ENCODE measurements around the gene DRAM1. TPM values are rescaled to one million over a fixed set of nuclear protein-coding genes. Genes with fewer than 3 reads are reported as not detected.
A peak's percentile ranks its signal among the peaks of the same experiment; 100 is the strongest.

Gene DRAM1, protein sequence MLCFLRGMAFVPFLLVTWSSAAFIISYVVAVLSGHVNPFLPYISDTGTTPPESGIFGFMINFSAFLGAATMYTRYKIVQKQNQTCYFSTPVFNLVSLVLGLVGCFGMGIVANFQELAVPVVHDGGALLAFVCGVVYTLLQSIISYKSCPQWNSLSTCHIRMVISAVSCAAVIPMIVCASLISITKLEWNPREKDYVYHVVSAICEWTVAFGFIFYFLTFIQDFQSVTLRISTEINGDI
- 1 to 10 TPM; 4.0 TPM for total RNA-seq

DNA sequence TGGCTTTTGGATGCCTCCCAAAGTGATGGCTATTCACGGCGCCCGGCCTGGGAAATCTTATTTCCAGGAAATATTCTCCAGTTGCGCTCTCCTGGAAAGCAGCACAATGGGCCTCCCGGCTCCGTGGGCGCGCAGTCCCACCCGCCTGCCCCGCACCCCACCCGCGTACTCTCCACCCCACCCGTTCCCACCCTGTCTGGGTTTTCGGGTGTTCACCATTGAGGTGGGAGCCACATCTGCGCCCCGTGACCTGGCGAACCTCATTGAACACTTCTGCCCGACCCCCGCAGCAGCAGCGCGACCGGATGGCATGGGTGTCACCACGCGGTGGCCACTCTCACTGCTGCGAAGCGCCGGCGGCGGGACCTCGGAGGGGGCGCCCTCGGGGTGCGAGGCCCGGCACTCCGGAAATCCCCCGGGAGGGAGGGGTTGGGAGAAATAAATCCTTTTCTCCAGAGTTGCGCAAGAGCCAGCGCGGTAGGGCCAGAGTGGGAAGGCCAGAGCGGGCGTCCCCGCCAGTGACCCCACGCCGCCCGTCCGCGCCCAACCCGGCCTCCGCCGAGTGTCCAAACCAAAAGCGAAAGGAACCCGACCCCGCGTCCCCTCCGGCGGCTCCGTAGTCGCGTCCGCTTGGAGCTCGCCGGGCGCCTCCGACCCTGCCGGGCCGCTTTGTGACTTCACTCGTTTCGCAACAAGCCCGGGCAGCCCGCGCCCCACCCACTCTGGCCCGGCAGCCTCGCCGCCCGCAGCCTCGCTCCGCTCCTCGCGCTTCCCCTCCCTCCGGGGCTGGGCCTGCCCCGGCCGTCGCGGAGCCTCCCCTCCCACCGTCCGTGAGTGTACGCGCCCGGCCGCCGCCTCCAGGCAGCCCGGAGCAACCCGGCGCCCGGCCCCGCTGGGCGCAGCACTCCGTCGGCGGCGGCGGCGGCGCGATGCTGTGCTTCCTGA lies at the start of gene DRAM1:
TSS of gene DRAM1 (plus strand) at position 720 of the 945 bp plus-strand sequence. CDS start at position 930, 210 bp downstream.
- Mint-ChIP-seq H3K4me3 (peak within 1 kb of the TSS; percentile 77), H3K27me3 (no peaks in the 10 kb centered on the region), H3K9me3 (no peaks in the 10 kb centered on the region), H3K4me1 (peaks cover 15% of the 10 kb centered on the region), H3K27ac (peak within 1 kb of the TSS; percentile 79), H3K36me3 (ENCODE audit: low read depth) (peaks cover 3% of the 10 kb centered on the region)
- POLR2A ChIA-PET, result interaction anchor here (0.8 to 1.5 kb wide), 2 partner anchors 11 to 48 kb away, joined by 3 to 4 read pairs; no protein-coding TSS in a partner anchor
- CTCF ChIA-PET, result interaction anchor here (0.6 to 1.6 kb wide), 4 partner anchors 11 to 82 kb away, joined by 3 to 4 read pairs (median 4); no protein-coding TSS in a partner anchor
- DNase-seq, result peak; percentile 81

DNA sequence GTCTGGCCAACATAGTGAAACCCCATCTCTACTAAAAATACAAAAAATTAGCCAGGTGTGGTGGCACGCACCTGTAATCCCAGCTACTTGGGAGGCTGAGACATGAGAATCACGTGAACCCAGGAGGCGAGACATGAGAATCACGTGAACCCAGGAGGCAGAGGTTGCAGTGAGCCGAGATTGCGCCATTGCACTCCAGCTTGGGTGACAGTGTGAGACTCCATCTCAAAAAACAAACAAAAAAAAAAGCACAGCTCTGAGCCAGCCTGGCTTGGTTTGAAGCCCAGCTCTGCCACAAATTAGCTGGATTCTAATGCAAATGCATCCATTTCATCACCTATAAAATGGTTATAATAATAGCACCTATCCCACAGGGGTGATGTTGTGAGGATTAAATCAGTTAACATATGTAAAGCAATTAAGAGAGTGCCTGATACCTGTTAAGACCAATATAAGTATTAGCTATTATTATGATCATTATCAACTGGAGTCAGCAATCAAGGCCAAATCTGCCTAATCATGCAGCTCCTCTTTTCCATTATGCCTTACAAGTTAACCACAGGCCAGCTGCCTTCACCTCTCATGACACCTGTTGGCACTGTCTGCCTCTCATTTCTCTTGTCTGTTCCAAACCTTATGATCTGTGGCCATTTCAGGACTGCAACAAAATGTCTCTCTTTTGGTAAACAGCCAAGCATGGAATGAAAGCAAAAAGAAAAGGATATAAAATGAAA lies 48.8 kb upstream of the DRAM1 start:
- Mint-ChIP-seq H3K27ac (no peak overlapping the region), H3K27me3 (no peaks in the 10 kb centered on the region), H3K4me3 (peak overlapping the region; percentile 96), H3K4me1 (peaks cover 61% of the 10 kb centered on the region), H3K36me3 (ENCODE audit: low read depth) (peaks cover 6% of the 10 kb centered on the region), H3K9me3 (no peaks in the 10 kb centered on the region)
- ChIA-PET POLR2A (interaction anchor here (0.6 to 13.6 kb wide), 9 partner anchors 11 to 59 kb away, joined by 3 to 148 read pairs (median 7); partner anchors contain the start of gene DRAM1), CTCF (interaction anchor here (0.7 to 9.8 kb wide), 8 partner anchors 11 to 414 kb away, joined by 3 to 143 read pairs (median 6); partner anchors contain the start of gene DRAM1)
- DNase-seq, result no peak

DNA sequence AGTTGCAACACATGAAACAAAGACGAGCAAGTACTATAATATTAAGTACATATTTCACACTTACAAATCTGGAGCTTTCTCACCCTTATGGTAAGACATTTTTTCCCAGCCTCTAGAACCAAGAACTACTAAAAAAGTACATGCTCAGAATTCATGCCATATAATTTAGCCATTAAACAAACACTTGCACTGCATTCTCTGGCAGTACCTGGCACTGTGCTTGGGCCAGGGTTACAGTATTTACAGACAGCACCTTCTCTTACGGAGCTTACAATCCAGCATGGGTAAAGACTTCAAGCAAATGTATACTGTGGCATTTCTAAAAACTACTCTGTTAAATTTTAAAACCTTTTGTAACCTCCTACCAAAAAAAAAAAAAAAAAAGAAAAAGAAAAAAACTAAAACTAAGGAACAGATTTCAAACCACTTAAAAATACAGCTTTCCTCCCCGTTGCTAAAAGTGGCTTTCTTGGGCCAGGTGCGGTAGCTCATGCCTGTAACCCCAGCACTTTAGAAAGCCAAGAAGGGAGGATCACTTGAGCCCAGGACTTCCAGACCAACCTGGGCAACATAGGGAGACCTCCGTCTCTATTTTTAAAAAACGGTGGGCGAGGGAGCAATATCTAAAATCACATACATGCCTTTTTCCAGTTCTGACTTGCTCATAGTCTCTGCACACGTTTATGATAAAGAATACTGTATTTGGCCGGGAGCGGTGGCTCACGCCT lies 47.6 kb upstream of the DRAM1 start:
- no peak for DNase-seq
- Mint-ChIP-seq H3K4me1 (peaks cover 53% of the 10 kb centered on the region), H3K27me3 (no peaks in the 10 kb centered on the region), H3K9me3 (no peaks in the 10 kb centered on the region), H3K4me3 (peak overlapping the region; percentile 96), H3K36me3 (ENCODE audit: low read depth) (peaks cover 6% of the 10 kb centered on the region), H3K27ac (peak overlapping the region; percentile 83)
- ChIA-PET CTCF (interaction anchor here (0.7 to 9.8 kb wide), 24 partner anchors 8 to 506 kb away, joined by 3 to 143 read pairs (median 6); partner anchors contain the start of gene WASHC3), POLR2A (interaction anchor here (0.6 to 13.6 kb wide), 17 partner anchors 9 to 421 kb away, joined by 3 to 148 read pairs (median 4); partner anchors contain the start of gene DRAM1)

DNA sequence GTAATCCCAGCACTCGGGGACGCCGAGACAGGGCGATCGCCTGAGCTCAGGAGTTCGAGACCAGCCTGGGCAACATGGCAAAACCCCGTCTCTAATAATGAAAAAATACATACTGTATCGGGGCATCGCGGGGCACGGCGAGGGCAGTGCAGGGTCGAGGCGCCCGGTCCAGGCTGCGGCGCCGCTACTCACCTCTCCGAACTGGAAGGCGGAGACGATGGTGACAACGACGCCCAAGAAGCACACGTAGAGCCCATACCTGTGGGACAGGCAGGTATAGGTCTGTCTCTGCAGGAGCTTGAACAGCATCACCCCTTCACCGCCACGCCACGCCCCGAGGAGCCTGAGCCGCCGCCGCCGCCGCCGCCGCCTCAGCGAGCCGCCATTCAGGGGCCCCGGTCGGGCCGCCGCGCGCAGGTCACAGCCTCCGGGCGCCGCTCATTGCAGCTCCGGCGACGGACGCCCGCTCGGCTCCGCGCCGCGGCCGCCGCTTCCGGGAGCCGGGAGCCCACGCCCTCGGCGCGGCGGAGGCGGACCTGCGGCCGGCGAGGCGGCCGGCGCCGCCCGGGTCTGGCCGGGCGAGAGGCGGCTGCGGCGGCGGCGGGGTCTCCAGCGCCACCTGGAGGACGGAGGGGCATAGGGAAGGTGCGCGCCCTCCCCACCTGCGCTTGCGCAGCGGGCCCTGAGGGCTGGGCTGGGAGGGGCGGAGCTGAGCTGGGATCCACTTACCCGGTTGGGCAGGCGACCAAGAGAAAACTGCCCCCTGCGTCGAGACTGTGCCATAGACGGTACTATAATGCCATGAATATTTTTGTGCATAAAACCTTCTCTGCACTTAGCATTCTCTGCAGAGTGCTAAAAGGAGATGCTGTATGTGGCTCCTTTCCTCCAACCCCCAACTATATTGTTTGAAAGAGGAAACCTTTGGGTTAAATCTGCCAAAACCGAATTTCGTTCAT lies 46.7 kb upstream of the DRAM1 start, which contains the start of gene GNPTAB:
TSS of gene GNPTAB (minus strand) at position 593 of the 959 bp plus-strand sequence. CDS start at position 309, 284 bp downstream.
- ChIA-PET POLR2A (interaction anchor here (0.6 to 13.6 kb wide), 17 partner anchors 9 to 424 kb away, joined by 3 to 148 read pairs (median 4); no protein-coding TSS in a partner anchor), CTCF (interaction anchor here (0.6 to 9.8 kb wide), 29 partner anchors 9 to 507 kb away, joined by 3 to 143 read pairs (median 5); partner anchors contain the start of gene WASHC3)
- Mint-ChIP-seq H3K27ac (peak within 1 kb of the TSS; percentile 83), H3K36me3 (ENCODE audit: low read depth) (peaks cover 6% of the 10 kb centered on the region), H3K4me3 (peak within 1 kb of the TSS; percentile 96), H3K27me3 (no peaks in the 10 kb centered on the region), H3K4me1 (peaks cover 44% of the 10 kb centered on the region), H3K9me3 (no peaks in the 10 kb centered on the region)
- DNase-seq, result peak; percentile 96

DNA sequence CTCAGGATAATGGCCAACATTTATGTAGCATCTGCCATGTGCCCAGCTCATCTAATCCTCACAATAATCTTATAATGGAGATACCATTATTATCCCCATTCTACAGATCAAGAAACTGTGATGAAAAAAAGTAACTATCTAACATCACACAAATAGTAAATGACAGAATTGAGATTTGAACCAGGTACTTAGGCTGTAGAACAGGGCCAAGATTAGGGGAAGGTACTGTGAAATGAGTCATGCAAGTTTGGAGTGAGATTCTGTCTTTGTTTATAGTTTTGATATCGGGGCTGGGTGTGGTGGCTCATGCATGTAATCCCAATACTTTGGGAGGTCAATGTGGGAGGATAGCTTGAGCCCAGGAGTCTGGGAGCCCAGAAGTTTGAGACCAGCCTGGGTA lies 45.4 kb upstream of the DRAM1 start:
- H3K36me3 Mint-ChIP-seq (ENCODE audit: low read depth), result peaks cover 6% of the 10 kb centered on the region
- no peak overlapping the region for H3K4me3 Mint-ChIP-seq
- peaks cover 34% of the 10 kb centered on the region for H3K4me1 Mint-ChIP-seq
- DNase-seq, result no peak
- H3K9me3 Mint-ChIP-seq, result no peaks in the 10 kb centered on the region
- H3K27ac Mint-ChIP-seq, result no peak overlapping the region
- CTCF ChIA-PET, result interaction anchor here (0.5 to 9.8 kb wide), 9 partner anchors 7 to 72 kb away, joined by 3 to 143 read pairs (median 25); no protein-coding TSS in a partner anchor
- no peaks in the 10 kb centered on the region for H3K27me3 Mint-ChIP-seq
- POLR2A ChIA-PET, result interaction anchor here (1.5 to 13.6 kb wide), 4 partner anchors 7 to 56 kb away, joined by 3 to 148 read pairs (median 21); no protein-coding TSS in a partner anchor

DNA sequence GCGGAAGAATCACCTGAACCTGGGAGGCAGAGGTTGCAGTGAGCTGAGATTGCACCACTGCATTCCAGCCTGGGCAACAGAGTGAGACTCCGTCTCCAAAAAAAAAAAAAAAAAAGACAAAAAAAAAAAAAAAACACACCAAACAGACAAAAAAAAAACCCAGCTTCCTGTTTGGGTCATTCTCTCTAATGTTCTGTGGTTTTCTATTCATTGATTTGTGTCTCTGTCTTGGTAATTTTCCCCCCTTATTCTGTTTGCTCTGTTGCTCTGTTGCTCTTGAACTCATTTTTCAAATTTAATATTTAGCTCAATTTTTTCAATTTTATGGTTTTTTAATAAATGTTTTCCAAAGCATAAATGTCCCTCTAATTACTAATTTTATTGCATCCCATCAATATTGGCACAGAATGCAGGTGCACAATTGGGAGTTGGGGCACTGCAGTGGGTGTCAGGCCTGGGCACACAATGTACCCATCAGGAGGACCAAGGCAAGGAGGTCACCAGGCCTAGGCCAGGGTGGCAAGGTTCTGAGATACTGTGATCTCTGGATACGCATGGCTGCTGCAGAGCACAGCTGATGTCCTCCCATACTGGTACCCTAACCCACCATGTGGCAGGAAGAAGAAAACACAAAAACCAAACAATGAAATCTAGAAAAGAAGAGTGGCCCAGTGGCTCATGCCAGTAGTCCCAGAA lies 38.6 kb upstream of the DRAM1 start:
- H3K36me3 Mint-ChIP-seq (ENCODE audit: low read depth), result no peaks in the 10 kb centered on the region
- POLR2A ChIA-PET, result interaction anchor here (0.7 to 2.8 kb wide), 6 partner anchors 9 to 223 kb away, joined by 3 to 26 read pairs (median 6); partner anchors contain the start of genes GNPTAB and WASHC3
- CTCF ChIA-PET, result interaction anchor here (0.6 to 5.8 kb wide), 27 partner anchors 10 to 1567 kb away, joined by 3 to 125 read pairs (median 6); partner anchors contain the start of genes ARL1 and GNPTAB
- peaks cover 3% of the 10 kb centered on the region for H3K27me3 Mint-ChIP-seq
- H3K4me1 Mint-ChIP-seq, result peaks cover 20% of the 10 kb centered on the region
- no peak overlapping the region for H3K4me3 Mint-ChIP-seq
- no peak for DNase-seq
- no peaks in the 10 kb centered on the region for H3K9me3 Mint-ChIP-seq
- H3K27ac Mint-ChIP-seq, result peak overlapping the region; percentile 58

DNA sequence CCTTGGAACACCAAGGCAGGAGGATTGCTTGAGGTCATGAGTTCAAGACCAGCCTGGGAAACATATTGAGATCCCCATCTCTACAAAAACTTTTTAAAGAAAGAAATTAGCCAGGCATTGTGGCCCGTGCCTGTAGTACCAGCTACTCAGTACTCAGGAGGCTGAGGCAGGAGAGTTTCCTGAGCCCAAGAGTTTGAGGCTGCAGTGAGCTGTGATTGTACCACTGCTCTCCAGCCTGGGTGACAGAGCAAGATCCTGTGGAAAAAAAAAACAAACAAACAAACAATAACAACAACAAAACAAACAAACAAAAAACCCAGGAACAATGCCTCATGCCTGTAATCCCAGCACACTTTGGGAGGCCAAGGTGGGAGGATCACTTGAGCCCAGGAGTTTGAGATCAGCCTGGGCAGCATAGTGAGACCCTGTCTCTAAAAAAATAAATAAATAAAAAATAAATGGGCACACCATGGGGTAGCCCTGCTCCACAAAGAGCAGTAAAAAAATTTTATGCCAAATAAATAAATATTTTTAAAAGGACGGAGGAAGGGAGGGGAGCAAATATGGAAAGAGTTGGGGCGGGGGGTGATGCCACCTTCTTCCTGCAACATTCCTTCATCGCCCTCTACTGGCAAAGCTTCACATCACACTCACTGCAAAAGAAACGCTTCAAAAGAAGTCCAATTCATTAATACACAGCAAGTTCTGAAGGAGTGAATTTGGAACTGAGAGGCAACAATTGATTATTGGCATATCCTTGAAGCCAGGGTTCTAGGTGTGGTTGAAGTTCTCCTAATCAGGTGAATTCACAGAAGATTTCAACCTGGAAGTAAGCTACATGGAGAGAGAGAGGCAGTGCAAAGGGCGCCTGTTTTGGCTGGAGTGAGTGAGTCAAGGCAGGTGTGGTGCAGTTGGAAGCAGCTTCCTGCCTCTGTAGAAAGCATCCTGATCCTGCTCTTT lies 37.8 kb upstream of the DRAM1 start:
- POLR2A ChIA-PET, result interaction anchor here (1.1 to 2.8 kb wide), 6 partner anchors 9 to 222 kb away, joined by 4 to 26 read pairs (median 6); partner anchors contain the start of genes GNPTAB and WASHC3
- CTCF ChIA-PET, result interaction anchor here (0.7 to 5.8 kb wide), 41 partner anchors 9 to 465 kb away, joined by 3 to 125 read pairs (median 4); partner anchors contain the start of genes ARL1 and GNPTAB
- Mint-ChIP-seq H3K27me3 (peaks cover 3% of the 10 kb centered on the region), H3K4me1 (peaks cover 20% of the 10 kb centered on the region), H3K9me3 (no peaks in the 10 kb centered on the region), H3K36me3 (ENCODE audit: low read depth) (no peaks in the 10 kb centered on the region), H3K27ac (no peak overlapping the region), H3K4me3 (no peak overlapping the region)
- peak; percentile 73 for DNase-seq

DNA sequence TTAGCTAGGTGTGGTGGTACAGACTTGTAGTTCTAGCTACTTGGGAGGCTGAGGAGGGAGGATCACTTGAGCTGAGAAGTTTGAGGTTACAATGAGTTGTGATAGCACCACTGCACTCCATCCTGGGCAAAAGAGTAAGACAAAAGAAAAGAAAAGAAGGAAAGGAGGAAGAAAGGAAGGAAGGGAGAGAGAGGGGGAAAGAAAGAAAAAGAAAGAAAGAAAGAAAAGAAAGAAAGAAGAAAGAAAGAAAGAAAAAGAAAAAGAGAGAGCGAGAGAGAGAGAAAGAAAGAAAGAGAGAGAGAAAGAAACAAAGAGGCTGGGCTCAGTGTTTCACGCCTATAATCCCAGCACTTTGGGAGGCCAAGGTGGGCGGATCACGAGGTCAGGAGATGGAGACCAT lies 36.3 kb upstream of the DRAM1 start:
- POLR2A ChIA-PET, result interaction anchor here (0.7 to 0.8 kb wide), 2 partner anchors 67 kb away, joined by 3 read pairs; no protein-coding TSS in a partner anchor
- Mint-ChIP-seq H3K27ac (no peak overlapping the region), H3K4me3 (no peak overlapping the region)

DNA sequence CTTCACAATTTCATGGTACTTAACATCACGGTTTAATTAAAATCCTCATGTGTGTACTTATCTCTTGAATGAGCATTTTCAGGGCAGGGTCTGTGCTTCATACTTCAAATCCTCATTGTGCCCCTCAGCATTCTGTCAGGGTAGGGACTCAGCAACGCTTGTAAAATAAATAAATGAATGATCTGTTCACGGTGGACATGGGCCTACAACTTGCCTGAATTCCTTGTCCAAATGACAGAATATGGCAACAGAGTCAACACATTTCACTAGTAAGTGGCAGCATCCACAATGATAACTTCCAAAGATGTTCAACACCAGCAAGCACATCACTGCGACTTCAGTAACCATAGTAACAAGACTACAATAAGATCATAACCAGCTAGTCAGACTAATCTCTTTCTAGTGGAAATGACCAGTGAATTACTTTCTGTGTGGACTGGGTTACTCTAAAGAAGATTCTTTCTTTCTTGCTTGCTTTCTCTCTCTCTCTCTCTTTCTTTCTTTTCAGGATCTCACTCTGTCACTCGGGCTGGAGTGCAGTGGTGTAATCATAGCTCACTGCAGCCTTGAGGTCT lies 32.2 kb upstream of the DRAM1 start:
- DNase-seq, result no peak
- Mint-ChIP-seq H3K27ac (no peak overlapping the region), H3K36me3 (ENCODE audit: low read depth) (no peaks in the 10 kb centered on the region), H3K4me3 (no peak overlapping the region), H3K27me3 (peaks cover 3% of the 10 kb centered on the region), H3K4me1 (peaks cover 4% of the 10 kb centered on the region), H3K9me3 (no peaks in the 10 kb centered on the region)
- POLR2A ChIA-PET, result interaction anchor here (1.1 kb wide), 1 partner anchor 53 kb away, joined by 3 read pairs; no protein-coding TSS in a partner anchor
- CTCF ChIA-PET, result interaction anchor here (2.6 kb wide), 1 partner anchor 72 kb away, joined by 13 read pairs; no protein-coding TSS in a partner anchor

More for the DNA sequence above, 36.3 kb upstream of the DRAM1 start:
- CTCF ChIA-PET, result interaction anchor here (1.0 to 5.8 kb wide), 16 partner anchors 14 to 426 kb away, joined by 3 to 125 read pairs (median 7); partner anchors contain the start of gene GNPTAB
- peaks cover 3% of the 10 kb centered on the region for H3K27me3 Mint-ChIP-seq
- no peaks in the 10 kb centered on the region for H3K36me3 Mint-ChIP-seq (ENCODE audit: low read depth)
- DNase-seq, result no peak
- H3K4me1 Mint-ChIP-seq, result peaks cover 20% of the 10 kb centered on the region
- no peaks in the 10 kb centered on the region for H3K9me3 Mint-ChIP-seq

Data from activated CD4-positive, alpha-beta memory T cell treated with anti-CD3 and anti-CD28 coated beads, Interleukin-2, amount 10 ng/mL, durations not matched to agents 7 days and 5 days (primary cell).